Lung microvascular endothelial cell (primary cell): ENCODE results near the gene GARNL3. TPM values are rescaled to one million over a fixed set of nuclear protein-coding genes. Genes with fewer than 3 reads are reported as not detected.

Source experiments
- DNase-seq, 2 donors: peaks; one replicate each; pipeline versions ENCODE4 v3.0.0 to v3.0.0-alpha.2; 2010; ENCODE audit warnings: low read depth in 2 of 2
- total RNA-seq: library from RNA; depleted of rRNA; stranded (reverse); fragments of >200 nt; gene quantifications from 2 replicates; pipeline ENCODE4 v1.2.1, GENCODE V29; 2014

GARNL3 gene
- total RNA-seq, 1 donor from 2014 or later = 2.6 TPM

- DNase-seq = no peak
Observed at GRCh38 chr9:127430415-127430814, 165.8 kb downstream of the GARNL3 start.

GRCh38 chr9:127437497-127438264 is 173.1 kb downstream of the GARNL3 start:
- DNase-seq = no peak

GRCh38 chr9:127438394-127438793 is 173.8 kb downstream of the GARNL3 start:
- DNase-seq = no peak

Other genes with a start within 250 kb of the GARNL3 start
- 5.8 and 7.6 TPM in 2 replicates for gene ANGPTL2, start 142.1 kb upstream of the GARNL3 start, total RNA-seq
- gene SLC2A8, start 132.4 kb downstream of the GARNL3 start, total RNA-seq = 7.4 and 9.1 TPM in 2 replicates
- gene ZNF79, start 159.6 kb downstream of the GARNL3 start, total RNA-seq = 6.3 and 11.5 TPM in 2 replicates
- gene RPL12, start 186.6 kb downstream of the GARNL3 start, total RNA-seq = 1,080 and 1,166 TPM in 2 replicates
- 8.7 and 9.9 TPM in 2 replicates for gene LRSAM1, start 186.7 kb downstream of the GARNL3 start, total RNA-seq